Neutrophil (primary cell): ENCODE results near the gene ZBTB40.

Experiments used
- H3K27ac ChIP-seq: fragments of 200-600 bp; sonication (generic); 2 replicates; pipeline ENCODE4 v1.5.1; 2016; ENCODE audit warnings: mild to moderate bottlenecking, moderate library complexity
- H3K27me3 ChIP-seq: fragments of 200-600 bp; sonication (generic); 2 replicates; pipeline ENCODE4 v1.6.0; 2016; ENCODE audit warnings: mild to moderate bottlenecking
- H3K36me3 ChIP-seq: fragments of 200-600 bp; sonication (generic); 2 replicates; pipeline ENCODE4 v1.5.1; 2017
- H3K4me1 ChIP-seq, 2 experiments: fragments of 200-600 bp in 1 of 2; sonication (generic) in 1 of 2; 1 replicate in 1 of 2; 2 replicates in 1 of 2; pipeline versions ENCODE4 v1.5.1 to v1.6.1; 2013 to 2016; ENCODE audit warnings: low read depth in 1 of 2, low read length in 1 of 2, mild to moderate bottlenecking in 1 of 2, moderate library complexity in 1 of 2; ENCODE audit not compliant: control insufficient read depth in 1 of 2, insufficient read depth in 1 of 2
- H3K4me3 ChIP-seq, 2 experiments: fragments of 200-600 bp in 1 of 2; sonication (generic) in 1 of 2; 1 replicate in 1 of 2; 2 replicates in 1 of 2; pipeline ENCODE4 v1.5.1; 2013 to 2016; ENCODE audit warnings: low read depth in 1 of 2, low read length in 1 of 2, mild to moderate bottlenecking in 1 of 2, moderate library complexity in 1 of 2
- H3K9me3 ChIP-seq: fragments of 200-600 bp; sonication (generic); 2 replicates; pipeline ENCODE4 v1.5.1; 2016
- TF ChIP-seq, protein P1 (sequence below): fragments of 200-600 bp; sonication (generic); IDR thresholded peaks from 2 replicates; pipeline ENCODE4 v1.5.1; 2016; ENCODE audit warnings: antibody characterized with exemption

Gene ZBTB40

DNA sequence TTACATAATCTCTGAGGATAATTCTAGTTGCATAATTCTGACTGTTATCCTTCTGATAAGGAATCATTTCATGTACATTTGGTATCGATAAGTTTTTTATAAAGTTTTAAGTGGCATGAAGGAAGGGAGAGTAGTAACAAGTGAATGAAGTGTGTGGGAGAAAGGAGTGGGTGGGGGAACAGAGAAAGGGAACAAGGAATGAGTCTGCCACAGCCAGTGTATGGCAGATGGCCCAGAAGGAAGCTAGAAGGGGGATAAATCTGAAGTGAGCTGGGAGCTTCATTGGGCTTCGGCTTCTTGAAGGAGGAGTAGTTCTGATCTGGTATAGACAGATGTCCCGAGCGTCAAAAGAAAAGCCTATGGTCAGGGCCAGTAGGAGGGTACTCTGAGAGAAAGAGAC lies 18.6 kb downstream of the ZBTB40 start:
- Histone ChIP-seq H3K4me3 (no peak overlapping the region), H3K27me3 (no peaks in the 10 kb centered on the region), H3K36me3 (no peaks in the 10 kb centered on the region), H3K4me1 (peaks cover 5 to 19% of the 10 kb centered on the region in 2 experiments), H3K27ac (no peak overlapping the region), H3K9me3 (no peaks in the 10 kb centered on the region)
- TF ChIP-seq, protein P1, sequence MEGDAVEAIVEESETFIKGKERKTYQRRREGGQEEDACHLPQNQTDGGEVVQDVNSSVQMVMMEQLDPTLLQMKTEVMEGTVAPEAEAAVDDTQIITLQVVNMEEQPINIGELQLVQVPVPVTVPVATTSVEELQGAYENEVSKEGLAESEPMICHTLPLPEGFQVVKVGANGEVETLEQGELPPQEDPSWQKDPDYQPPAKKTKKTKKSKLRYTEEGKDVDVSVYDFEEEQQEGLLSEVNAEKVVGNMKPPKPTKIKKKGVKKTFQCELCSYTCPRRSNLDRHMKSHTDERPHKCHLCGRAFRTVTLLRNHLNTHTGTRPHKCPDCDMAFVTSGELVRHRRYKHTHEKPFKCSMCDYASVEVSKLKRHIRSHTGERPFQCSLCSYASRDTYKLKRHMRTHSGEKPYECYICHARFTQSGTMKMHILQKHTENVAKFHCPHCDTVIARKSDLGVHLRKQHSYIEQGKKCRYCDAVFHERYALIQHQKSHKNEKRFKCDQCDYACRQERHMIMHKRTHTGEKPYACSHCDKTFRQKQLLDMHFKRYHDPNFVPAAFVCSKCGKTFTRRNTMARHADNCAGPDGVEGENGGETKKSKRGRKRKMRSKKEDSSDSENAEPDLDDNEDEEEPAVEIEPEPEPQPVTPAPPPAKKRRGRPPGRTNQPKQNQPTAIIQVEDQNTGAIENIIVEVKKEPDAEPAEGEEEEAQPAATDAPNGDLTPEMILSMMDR, result no peak

DNA sequence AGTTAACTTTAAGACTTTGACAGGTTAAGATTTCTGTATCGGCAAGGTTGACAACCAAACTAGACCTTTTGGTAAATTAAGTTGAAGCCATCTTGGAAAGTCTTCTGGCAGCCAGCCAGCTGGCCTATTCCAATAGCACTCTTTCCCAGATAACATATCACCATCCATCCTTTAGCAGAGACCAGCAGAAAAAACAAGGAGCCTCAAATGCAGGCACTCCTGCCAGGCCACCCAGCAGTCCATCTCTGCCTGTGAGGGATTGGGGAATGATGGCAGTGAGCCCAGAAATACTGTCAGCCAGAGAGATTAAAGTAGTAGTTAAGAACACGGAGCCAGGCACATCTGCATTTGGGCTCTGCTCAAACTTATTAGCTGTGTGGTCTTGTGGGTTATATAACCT lies 19.4 kb downstream of the ZBTB40 start:
- H3K4me1 ChIP-seq, result peaks cover 5 to 19% of the 10 kb centered on the region in 2 experiments
- no peak overlapping the region for H3K4me3 ChIP-seq
- no peak overlapping the region for H3K27ac ChIP-seq
- TF ChIP-seq, protein P1, result no peak
- no peaks in the 10 kb centered on the region for H3K36me3 ChIP-seq
- H3K27me3 ChIP-seq, result no peaks in the 10 kb centered on the region
- no peaks in the 10 kb centered on the region for H3K9me3 ChIP-seq

DNA sequence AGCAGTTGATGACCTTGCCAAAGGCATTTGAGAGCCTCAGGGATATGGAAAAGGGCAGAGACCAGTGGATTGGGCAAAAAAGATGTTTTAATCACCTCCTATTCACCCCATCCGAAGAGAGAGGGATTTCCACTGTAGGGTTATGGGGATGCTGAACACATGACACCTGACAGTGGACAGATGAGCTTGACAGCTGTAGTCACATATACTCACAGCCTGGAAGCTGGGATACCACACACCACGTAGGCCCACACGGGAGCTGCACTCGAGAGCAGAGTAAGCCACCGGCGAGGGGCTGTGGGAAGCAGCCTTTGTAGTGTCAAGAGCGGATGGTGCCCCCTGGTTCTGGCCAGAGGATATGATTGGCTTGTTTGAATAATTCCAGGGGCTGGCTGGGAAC lies 20.0 kb downstream of the ZBTB40 start:
- Histone ChIP-seq H3K36me3 (no peaks in the 10 kb centered on the region), H3K9me3 (no peaks in the 10 kb centered on the region), H3K27me3 (no peaks in the 10 kb centered on the region), H3K27ac (no peak overlapping the region), H3K4me1 (peaks cover 5 to 19% of the 10 kb centered on the region in 2 experiments), H3K4me3 (no peak overlapping the region)
- TF ChIP-seq, protein P1, result no peak

DNA sequence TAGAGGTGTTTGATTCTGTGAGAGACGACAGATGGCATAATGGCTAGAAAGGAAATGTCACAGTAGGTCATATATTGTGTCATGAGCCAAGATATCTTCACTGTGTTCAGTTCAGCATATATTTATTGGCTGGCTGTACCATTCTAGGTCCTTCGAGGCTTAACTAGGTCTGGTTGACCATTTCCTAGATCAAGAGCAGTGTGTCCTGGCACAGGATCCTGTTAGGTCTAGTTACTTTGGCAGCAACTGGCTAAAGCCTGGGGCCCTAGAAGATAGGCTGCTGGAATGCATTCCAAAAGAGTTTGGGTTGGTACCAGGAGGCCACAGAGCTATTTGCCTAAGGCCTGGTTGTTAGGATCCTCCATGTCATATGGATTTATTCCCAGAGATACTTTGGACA lies 20.9 kb downstream of the ZBTB40 start:
- Histone ChIP-seq H3K4me1 (peaks cover 0 to 14% of the 10 kb centered on the region in 2 experiments), H3K9me3 (no peaks in the 10 kb centered on the region), H3K27ac (no peak overlapping the region), H3K4me3 (no peak overlapping the region), H3K36me3 (no peaks in the 10 kb centered on the region), H3K27me3 (no peaks in the 10 kb centered on the region)
- TF ChIP-seq, protein P1, result no peak

DNA sequence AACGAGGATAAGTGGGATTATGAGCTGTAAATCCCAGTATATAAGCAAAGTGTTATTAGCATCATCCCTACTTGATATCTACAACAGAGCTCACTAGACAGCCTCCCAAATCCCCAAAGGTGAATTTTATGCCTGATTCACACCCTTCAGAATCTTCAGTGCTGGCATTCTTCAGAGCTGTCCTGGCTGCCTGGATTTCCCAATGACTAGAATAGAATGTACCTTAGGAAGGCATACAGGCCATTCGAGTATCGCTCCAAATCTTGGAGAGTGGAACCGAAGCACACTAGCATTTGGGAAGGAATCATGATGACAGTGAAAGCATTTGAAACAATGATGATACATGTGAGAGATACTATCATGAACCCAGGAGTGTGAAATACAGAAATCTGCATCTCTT lies 22.3 kb downstream of the ZBTB40 start:
- peaks cover 0 to under 1% of the 10 kb centered on the region in 2 experiments for H3K4me1 ChIP-seq
- no peaks in the 10 kb centered on the region for H3K9me3 ChIP-seq
- H3K4me3 ChIP-seq, result no peak overlapping the region
- TF ChIP-seq, protein P1, result no peak
- H3K27me3 ChIP-seq, result no peaks in the 10 kb centered on the region
- no peaks in the 10 kb centered on the region for H3K36me3 ChIP-seq
- H3K27ac ChIP-seq, result no peak overlapping the region

DNA sequence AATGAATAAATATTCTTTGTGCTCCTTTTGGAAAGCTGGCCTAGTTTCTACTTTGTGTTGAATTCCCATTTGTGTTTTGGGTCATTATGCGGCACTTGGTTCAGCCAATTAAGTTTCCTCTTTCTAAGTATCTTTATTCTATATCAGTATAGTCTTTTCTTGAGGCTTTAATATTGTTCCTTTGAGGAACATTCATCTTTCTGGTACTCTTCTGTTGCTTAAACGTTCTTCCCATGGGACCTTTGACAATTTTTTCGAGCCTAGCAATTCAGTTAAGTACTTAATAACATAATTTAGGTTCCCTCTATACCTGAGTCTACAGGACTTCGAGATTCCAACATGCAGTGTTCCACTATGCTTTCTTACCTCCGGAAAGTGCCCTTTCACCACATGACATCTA lies 24.9 kb downstream of the ZBTB40 start:
- TF ChIP-seq, protein P1, result no peak

More for the DNA sequence above, 24.9 kb downstream of the ZBTB40 start:
- no peaks in the 10 kb centered on the region for H3K9me3 ChIP-seq
- no peaks in the 10 kb centered on the region for H3K36me3 ChIP-seq
- H3K4me1 ChIP-seq, result no peaks in the 10 kb centered on the region
- no peak overlapping the region for H3K4me3 ChIP-seq
- no peaks in the 10 kb centered on the region for H3K27me3 ChIP-seq
- H3K27ac ChIP-seq, result no peak overlapping the region
